HFFc6 (cell line): Measurements from ENCODE around the gene GNE. TPM values are rescaled to one million over a fixed set of nuclear protein-coding genes. Genes with fewer than 3 reads are reported as not detected.

Source experiments
- DNase-seq: peaks from one replicate; pipeline ENCODE4 v3.0.0-alpha.2; 2018
- H3K27ac Mint-ChIP-seq: 2 replicates; pipeline ENCODE4 v1.8.0; 2020; ENCODE audit warnings: mild to moderate bottlenecking, mixed read lengths
- H3K27me3 Mint-ChIP-seq: 2 replicates; pipeline ENCODE4 v1.8.0; 2021; ENCODE audit warnings: mild to moderate bottlenecking, moderate library complexity, mixed read lengths; ENCODE audit not compliant: insufficient read depth
- H3K36me3 Mint-ChIP-seq: 2 replicates; pipeline ENCODE4 v1.8.0; 2021; ENCODE audit warnings: low read depth, mixed read lengths
- H3K4me1 Mint-ChIP-seq: 2 replicates; pipeline ENCODE4 v1.8.0; 2020; ENCODE audit warnings: low read depth, mixed read lengths
- H3K4me3 Mint-ChIP-seq: 2 replicates; pipeline ENCODE4 v1.8.0; 2020; ENCODE audit warnings: mild to moderate bottlenecking, moderate library complexity, mixed read lengths
- H3K9me3 Mint-ChIP-seq: 2 replicates; pipeline ENCODE4 v1.8.0; 2020; ENCODE audit warnings: mild to moderate bottlenecking, mixed read lengths
- total RNA-seq, 6 experiments: library from RNA; stranded (reverse); fragmentation: NEBNext Ultra II Directional; extraction: Animal tissue kit (Norgen Biotek cat#: 25700); gene quantifications; 2 replicates in 1 of 6; 3 replicates in 5 of 6; pipeline ENCODE4 v1.2.3, GENCODE V29; 2021
- TF ChIP-seq, protein P1 (sequence below): fragments of 200-600 bp; sonication (generic); IDR thresholded peaks from 2 replicates; pipeline ENCODE4 v1.5.0; 2021; ENCODE audit warnings: antibody characterized with exemption, mild to moderate bottlenecking

GNE gene
- total RNA-seq, 6 experiments from 2014 or later, result 15.8 to 18.9 (median 17.8) TPM

DNA sequence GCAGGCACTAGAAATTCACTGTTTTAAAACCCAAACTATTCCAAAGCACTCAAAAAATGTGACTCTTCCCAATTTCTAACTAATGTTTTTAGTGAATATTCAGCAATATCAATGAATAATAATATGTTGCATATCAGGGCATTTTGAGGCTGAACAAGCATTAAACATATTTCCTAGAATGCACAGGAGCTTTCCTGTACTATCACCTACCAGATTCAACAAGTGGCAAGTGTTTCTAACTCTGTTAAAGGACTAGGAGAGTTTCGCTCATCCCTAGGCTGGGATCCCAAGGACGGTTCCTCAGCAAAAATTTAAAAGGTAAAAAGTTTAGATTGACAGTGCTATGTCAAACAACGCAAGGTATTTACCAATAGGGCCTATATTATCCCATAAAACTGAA is 21.0 kb downstream of the GNE start:
- H3K36me3 Mint-ChIP-seq, result peaks cover 45% of the 10 kb centered on the region
- no peak for DNase-seq
- TF ChIP-seq, protein P1, sequence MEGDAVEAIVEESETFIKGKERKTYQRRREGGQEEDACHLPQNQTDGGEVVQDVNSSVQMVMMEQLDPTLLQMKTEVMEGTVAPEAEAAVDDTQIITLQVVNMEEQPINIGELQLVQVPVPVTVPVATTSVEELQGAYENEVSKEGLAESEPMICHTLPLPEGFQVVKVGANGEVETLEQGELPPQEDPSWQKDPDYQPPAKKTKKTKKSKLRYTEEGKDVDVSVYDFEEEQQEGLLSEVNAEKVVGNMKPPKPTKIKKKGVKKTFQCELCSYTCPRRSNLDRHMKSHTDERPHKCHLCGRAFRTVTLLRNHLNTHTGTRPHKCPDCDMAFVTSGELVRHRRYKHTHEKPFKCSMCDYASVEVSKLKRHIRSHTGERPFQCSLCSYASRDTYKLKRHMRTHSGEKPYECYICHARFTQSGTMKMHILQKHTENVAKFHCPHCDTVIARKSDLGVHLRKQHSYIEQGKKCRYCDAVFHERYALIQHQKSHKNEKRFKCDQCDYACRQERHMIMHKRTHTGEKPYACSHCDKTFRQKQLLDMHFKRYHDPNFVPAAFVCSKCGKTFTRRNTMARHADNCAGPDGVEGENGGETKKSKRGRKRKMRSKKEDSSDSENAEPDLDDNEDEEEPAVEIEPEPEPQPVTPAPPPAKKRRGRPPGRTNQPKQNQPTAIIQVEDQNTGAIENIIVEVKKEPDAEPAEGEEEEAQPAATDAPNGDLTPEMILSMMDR, result no peak
- no peaks in the 10 kb centered on the region for H3K9me3 Mint-ChIP-seq
- H3K4me1 Mint-ChIP-seq, result no peaks in the 10 kb centered on the region
- H3K27ac Mint-ChIP-seq, result no peak overlapping the region
- no peaks in the 10 kb centered on the region; the same call in 1 of the 2 replicates for H3K27me3 Mint-ChIP-seq
- no peak overlapping the region for H3K4me3 Mint-ChIP-seq

DNA sequence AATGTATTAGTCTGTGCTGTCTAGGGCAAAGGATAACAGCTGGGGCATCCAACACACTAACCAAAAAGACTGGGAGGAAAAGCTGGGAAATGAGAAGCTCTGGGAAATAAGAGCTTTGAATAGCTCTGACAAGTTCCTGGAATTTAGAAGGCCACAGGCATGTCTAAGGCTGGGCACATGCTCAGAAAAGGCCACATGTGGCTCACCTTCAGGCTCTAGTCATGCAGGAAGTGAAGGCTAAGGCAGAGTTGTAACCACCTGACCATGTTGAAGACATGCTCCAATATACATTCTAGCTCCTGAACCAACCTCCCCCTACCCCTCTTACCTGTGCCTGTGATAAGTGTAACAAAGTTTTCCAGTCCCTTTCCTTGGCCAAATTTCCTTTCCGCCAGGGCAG is 35.8 kb downstream of the GNE start:
- H3K27me3 Mint-ChIP-seq, result peaks cover 2% of the 10 kb centered on the region

GRCh38 chr9:36221667-36222066 is 36.6 kb downstream of the GNE start:
- peaks cover 2% of the 10 kb centered on the region for H3K27me3 Mint-ChIP-seq
- TF ChIP-seq, protein P1, result no peak
- peaks cover 5% of the 10 kb centered on the region; the same call in 1 of the 2 replicates for H3K9me3 Mint-ChIP-seq
- no peak overlapping the region for H3K27ac Mint-ChIP-seq
- peaks cover 47% of the 10 kb centered on the region for H3K36me3 Mint-ChIP-seq
- DNase-seq, result no peak
- H3K4me3 Mint-ChIP-seq, result no peak overlapping the region
- peaks cover 7% of the 10 kb centered on the region for H3K4me1 Mint-ChIP-seq

More for the DNA sequence above, 35.8 kb downstream of the GNE start:
- TF ChIP-seq, protein P1, result no peak
- no peak overlapping the region for H3K4me3 Mint-ChIP-seq
- DNase-seq, result no peak
- H3K36me3 Mint-ChIP-seq, result peaks cover 50% of the 10 kb centered on the region
- peaks cover 7% of the 10 kb centered on the region for H3K4me1 Mint-ChIP-seq
- no peak overlapping the region; the same call in 1 of the 2 replicates for H3K27ac Mint-ChIP-seq
- peaks cover 5% of the 10 kb centered on the region; the same call in 1 of the 2 replicates for H3K9me3 Mint-ChIP-seq

GRCh38 chr9:36218411-36218901 is 39.8 kb downstream of the GNE start:
- H3K36me3 Mint-ChIP-seq, result peaks cover 41% of the 10 kb centered on the region
- peaks cover 2% of the 10 kb centered on the region for H3K27me3 Mint-ChIP-seq
- peaks cover 27% of the 10 kb centered on the region for H3K4me1 Mint-ChIP-seq
- H3K27ac Mint-ChIP-seq, result peak overlapping the region; percentile 3; the same call in 1 of the 2 replicates
- H3K9me3 Mint-ChIP-seq, result peaks cover 5% of the 10 kb centered on the region; the same call in 1 of the 2 replicates
- no peak for DNase-seq
- H3K4me3 Mint-ChIP-seq, result no peak overlapping the region
- TF ChIP-seq, protein P1, result no peak

DNA sequence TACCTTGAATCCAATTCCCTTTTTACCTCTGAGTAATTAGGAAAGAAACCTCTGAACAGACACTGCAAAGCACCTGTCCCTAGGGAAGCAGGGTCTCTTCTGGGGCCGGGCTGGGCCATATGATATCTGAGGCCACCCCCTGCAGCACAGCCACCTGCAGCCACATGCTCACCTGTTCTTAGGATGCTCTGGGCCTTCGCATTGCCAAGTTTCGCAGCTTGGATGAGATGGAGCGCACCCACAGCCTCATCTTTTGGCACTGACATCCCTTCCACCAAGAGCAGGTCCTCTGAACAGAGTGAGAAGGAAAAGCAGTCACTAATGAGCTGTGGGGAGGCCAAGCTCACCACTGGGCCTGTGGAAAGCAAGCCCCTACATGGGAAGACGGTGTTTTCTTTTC is 40.2 kb downstream of the GNE start:
- Mint-ChIP-seq H3K27ac (no peak overlapping the region), H3K4me3 (no peak overlapping the region), H3K27me3 (peaks cover 2% of the 10 kb centered on the region), H3K4me1 (peaks cover 27% of the 10 kb centered on the region), H3K9me3 (peaks cover 5% of the 10 kb centered on the region; the same call in 1 of the 2 replicates), H3K36me3 (peaks cover 37% of the 10 kb centered on the region)
- TF ChIP-seq, protein P1, result no peak
- no peak for DNase-seq
